NT2/D1 (cell line): ENCODE data around the gene PDLIM5.

Experiments
- SUZ12 ChIP-seq: IDR thresholded peaks from 2 replicates; pipeline ENCODE4 v1.6.1; 2011; ENCODE audit not compliant: insufficient read length, insufficient read depth; ENCODE audit errors: extremely low read depth
- YY1 ChIP-seq: IDR thresholded peaks from 2 replicates; pipeline ENCODE4 v1.6.1; 2011; ENCODE audit not compliant: insufficient read length, insufficient read depth
- ZNF274 ChIP-seq: IDR thresholded peaks from 2 replicates; pipeline ENCODE4 v1.6.1; 2011; ENCODE audit warnings: mild to moderate bottlenecking, low read depth, low read length

- TF ChIP-seq ZNF274 (no peak), SUZ12 (no peak), YY1 (no peak)
Observed at GRCh38 chr4:94636004-94636403, 184.3 kb downstream of the PDLIM5 start.
